SKM-1 treated with dmso at 0.1 percent for 144 hours (cell line): ENCODE data around the gene DLL4.

Experiments
- DNase-seq: peaks from one replicate; lab custom pipeline; 2025; ENCODE audit not compliant: unreplicated experiment; lab: John Stamatoyannopoulos, UW

Gene DLL4

DNA sequence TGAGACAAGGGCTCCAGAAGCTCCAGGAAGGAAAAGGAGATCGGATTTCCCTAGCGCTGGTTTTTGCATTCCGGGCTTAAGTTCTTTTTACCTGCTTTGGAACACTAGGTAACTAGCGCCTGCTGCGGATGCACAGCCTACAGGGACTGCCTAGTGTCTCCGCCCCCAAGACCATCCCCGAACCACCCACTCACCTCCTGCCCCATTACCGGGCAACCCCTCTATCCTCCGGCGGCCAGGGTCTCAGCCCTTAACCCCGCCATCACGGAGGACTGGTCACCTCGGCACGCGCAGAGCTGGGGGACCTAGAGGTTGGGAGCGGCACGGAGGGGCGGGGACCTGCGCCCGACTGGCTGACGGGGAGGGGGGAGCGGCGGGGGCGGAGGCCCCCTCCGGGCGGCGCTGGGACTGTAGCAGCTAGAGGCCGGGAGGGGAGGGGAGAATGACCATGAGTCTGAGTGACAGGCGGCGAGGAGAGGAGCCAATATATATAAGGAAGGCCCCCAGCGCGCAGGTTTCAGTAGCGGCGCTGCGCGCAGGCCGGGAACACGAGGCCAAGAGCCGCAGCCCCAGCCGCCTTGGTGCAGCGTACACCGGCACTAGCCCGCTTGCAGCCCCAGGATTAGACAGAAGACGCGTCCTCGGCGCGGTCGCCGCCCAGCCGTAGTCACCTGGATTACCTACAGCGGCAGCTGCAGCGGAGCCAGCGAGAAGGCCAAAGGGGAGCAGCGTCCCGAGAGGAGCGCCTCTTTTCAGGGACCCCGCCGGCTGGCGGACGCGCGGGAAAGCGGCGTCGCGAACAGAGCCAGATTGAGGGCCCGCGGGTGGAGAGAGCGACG lies at the start of gene DLL4:
Gene DLL4 (plus strand): TSS at position 520 of the 839 bp plus-strand sequence. CDS start 329 bp downstream, outside the sequence.
- DNase-seq: no peak

GRCh38 chr15:40879609-40880008 lies 49.5 kb upstream of the DLL4 start:
- DNase-seq: no peak

GRCh38 chr15:40881351-40881750 lies 47.8 kb upstream of the DLL4 start:
- DNase-seq: no peak

GRCh38 chr15:40886586-40886985 lies 42.6 kb upstream of the DLL4 start:
- no peak for DNase-seq

- no peak for DNase-seq
These were observed 40.0 kb upstream of the DLL4 start for GRCh38 chr15:40889112-40889511.

GRCh38 chr15:40891138-40891537 lies 38.0 kb upstream of the DLL4 start:
- no peak for DNase-seq

DNA sequence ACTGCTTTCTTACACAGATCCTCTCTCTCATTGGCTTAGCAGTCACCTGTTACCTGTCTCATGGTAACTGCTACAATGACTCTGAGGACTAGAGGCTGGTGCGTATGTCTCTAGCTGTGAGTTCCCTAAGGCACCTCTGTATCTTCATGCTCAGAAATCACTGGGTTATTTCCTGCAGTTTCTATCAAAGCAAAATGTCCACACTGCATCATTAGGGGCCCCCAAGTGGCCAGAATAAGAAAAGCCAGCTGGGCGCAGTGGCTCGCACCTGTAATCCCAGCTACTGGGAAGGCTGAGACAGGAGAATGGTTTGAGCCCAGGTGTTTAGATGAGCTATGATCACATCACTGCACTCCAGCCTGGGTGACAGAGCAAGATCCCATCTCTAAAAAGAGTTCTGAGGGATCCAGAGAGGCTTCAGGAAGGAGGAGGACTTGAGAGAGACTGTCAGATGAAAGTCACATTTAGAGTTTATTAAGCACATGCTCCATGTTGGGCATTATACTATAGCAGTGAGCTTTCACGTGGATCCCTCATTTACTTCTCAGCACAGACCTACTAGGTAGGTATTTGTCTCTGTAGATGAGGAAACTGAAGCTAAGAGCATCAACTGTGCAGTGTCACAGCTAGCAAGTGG lies 37.2 kb upstream of the DLL4 start:
- peak; percentile 25 for DNase-seq

- no peak for DNase-seq
These were observed 36.6 kb upstream of the DLL4 start for GRCh38 chr15:40892447-40893012.

DNA sequence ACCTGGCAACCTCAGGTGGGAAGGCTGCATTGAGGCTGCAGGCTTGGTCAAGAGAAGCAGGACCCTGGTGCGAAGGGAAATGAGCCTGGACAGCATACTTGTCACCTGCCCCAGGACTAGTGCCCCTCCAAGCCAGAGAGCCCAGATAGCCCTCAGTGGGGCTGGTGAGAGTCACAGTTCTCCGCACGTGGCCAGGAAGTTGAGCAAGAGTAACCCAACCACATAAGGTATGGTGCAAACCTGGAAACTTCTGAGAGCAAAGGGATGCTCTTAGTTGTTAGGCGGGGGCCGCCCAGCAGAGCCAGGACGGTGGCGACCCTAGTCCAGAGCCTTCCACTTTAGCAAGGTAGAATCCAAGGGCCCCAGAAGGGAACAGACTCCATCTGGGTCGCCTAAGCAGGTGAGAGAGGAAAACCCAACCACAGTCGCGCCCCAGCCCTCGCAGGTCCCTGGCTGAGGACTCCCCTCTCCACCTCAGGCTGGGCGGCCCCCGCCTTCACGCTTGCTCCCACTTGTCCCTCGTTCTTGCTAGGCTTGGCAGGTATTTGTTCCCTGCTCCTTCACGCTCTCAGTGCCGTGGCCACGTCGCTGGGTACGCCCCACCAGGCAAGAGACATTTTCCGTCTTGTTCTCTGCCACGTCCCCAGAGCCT lies 36.0 kb upstream of the DLL4 start:
- no peak for DNase-seq

DNA sequence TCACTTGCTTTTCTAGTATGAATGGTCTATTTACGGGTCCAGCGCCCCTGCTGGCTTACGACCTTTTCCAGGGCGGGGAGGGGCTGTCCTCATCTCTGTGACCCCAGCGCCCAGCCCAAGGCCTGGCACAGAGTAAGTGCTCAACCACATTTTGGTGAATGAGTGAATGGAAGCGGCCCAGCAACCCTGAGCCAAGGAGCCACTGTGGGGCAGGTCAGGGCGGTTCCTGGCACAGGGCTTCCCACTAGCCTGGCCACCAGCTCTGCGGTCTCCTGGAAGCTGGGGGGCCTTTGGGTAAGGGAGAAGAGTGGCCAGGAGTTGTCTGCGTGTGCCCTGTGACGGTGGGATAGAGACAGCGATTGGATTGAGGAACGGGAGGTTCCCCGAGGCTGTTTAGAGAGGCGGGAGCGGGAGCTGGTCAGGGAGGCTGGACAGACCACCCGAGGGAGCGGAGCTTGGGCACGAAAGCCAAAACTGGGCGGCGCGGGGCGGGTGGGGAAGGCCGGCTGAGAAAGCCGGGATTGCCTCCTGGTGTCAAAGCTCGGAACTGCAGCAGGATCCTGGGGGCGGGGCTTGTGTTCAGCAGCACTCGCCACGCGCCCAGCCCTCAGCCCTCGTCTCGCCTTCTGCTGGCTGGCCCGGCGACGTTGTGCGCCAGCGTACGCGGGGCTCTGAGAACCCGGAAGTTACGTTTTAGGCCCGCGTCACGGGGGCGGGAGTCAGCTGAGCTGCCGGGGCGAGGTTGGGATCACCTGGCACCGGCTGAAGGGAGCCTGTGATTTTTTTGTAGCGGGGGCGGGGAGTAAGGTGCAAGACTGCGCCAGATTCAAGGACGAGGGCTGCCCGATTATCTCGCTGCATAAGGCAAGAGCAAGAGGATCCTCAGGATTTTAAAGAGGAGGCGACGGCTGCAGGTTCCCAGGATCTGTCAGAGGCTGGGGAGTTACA lies 35.1 kb upstream of the DLL4 start, which contains the start of gene VPS18:
Gene VPS18 (plus strand): TSS at position 718 of the 948 bp plus-strand sequence. CDS start 319 bp downstream, outside the sequence.
- peak; percentile 95 for DNase-seq

DNA sequence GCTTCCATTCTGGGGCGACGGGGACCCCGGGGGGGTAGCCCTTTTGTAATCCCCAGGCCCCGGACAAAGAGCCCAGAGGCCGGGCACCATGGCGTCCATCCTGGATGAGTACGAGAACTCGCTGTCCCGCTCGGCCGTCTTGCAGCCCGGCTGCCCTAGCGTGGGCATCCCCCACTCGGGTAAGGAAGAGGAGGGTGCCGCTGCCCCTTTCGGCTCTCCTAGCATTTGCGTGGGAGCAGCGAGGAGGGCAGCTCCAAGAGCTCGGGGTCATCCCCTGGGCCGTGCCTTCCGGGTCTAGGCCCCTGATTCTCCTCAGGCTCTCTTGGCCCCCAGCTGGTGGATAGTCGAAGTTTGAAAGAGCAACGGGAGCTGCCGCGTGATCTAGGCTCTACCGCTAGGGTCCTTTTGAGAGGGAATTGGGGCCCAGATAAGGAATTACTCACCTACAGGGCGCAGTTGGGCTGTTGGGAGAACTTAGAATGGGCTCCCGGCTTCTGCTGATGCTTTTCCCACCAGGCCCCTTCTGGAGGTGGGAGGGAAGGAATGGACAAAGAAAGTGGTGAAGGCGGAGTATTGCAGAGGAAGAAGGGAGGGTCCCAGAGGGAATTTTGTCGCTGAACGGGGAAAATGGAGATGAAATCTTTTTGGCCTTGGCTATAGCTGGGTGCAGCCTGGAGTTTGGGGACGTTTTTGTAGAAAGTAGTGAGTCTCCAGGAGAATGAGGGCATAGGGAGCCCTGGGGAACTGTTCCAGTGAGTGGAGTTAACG lies 34.3 kb upstream of the DLL4 start:
- peak; percentile 77 for DNase-seq

GRCh38 chr15:40899536-40900207 lies 29.5 kb upstream of the DLL4 start:
- no peak for DNase-seq

DNA sequence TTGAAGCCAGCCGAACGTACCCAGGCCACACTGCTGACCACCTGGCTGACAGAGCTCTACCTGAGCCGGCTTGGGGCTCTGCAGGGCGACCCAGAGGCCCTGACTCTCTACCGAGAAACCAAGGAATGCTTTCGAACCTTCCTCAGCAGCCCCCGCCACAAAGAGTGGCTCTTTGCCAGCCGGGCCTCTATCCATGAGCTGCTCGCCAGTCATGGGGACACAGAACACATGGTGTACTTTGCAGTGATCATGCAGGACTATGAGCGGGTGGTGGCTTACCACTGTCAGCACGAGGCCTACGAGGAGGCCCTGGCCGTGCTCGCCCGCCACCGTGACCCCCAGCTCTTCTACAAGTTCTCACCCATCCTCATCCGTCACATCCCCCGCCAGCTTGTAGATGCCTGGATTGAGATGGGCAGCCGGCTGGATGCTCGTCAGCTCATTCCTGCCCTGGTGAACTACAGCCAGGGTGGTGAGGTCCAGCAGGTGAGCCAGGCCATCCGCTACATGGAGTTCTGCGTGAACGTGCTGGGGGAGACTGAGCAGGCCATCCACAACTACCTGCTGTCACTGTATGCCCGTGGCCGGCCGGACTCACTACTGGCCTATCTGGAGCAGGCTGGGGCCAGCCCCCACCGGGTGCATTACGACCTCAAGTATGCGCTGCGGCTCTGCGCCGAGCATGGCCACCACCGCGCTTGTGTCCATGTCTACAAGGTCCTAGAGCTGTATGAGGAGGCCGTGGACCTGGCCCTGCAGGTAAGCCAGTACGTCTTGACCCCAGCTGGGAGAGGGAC lies 28.7 kb upstream of the DLL4 start:
- no peak for DNase-seq

DNA sequence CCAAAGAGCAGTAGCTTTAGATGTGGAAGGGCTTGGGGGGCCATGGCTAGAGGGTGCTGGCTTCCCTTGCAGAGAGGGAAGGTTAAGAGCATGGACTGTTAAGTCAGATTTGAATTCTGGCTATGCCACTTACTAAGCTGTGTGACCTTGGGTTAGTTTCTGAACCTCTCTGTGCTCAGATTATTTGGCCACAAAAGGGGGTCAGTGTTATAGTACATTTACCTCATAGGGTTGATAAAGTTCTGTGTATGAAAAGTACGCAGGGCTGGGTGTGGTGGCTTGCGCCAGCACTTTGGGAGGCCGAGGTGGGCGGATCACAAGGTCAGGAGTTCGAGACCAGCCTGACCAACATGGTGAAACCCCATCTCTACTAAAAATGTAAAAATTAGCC lies 28.1 kb upstream of the DLL4 start:
- DNase-seq: no peak

DNA sequence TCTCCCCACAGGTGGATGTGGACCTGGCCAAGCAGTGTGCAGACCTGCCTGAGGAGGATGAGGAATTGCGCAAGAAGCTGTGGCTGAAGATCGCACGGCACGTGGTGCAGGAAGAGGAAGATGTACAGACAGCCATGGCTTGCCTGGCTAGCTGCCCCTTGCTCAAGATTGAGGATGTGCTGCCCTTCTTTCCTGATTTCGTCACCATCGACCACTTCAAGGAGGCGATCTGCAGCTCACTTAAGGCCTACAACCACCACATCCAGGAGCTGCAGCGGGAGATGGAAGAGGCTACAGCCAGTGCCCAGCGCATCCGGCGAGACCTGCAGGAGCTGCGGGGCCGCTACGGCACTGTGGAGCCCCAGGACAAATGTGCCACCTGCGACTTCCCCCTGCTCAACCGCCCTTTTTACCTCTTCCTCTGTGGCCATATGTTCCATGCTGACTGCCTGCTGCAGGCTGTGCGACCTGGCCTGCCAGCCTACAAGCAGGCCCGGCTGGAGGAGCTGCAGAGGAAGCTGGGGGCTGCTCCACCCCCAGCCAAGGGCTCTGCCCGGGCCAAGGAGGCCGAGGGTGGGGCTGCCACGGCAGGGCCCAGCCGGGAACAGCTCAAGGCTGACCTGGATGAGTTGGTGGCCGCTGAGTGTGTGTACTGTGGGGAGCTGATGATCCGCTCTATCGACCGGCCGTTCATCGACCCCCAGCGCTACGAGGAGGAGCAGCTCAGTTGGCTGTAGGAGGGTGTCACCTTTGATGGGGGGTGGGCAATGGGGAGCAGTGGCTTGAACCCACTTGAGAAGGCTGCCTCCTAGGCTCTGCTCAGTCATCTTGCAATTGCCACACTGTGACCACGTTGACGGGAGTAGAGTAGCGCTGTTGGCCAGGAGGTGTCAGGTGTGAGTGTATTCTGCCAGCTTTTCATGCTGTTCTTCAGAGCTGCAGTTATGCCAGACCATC lies 26.3 kb upstream of the DLL4 start:
- peak; percentile 99 for DNase-seq

DNA sequence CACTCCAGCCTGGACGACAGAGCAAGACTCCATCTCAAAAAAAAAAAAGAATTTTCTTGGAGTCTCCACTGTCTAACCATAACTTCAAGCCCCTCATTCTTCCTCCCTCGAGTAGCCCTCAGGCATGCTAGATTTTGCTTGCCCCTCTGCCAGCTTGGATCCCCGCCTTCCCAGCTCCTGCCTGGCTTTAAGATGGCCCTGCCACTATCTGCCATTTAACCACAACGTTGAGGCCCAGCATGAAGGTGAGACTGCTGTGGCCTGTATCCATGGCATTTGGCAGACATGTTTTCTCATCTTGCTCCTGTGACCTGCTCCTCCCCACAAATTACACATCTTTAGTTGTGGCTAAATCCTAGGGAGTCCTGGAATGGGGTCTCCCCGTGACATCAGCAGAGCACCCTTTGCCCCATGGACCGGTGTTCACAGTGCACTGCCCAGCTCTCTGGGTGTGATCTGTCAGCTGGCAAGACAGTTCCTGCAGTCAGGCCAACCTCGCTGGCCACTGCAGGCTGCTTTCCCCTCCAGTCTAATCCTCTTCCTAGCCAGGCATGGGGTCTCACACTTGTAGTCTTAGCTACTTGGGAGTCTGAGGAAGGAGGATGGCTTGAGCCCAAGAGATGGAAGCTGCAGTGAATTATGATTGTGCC lies 24.5 kb upstream of the DLL4 start:
- DNase-seq: no peak
